GM12878 (cell line): ENCODE data around the gene CRYGN.

Source experiments
- CBFB ChIP-seq: IDR thresholded peaks from 2 replicates; pipeline ENCODE4 v1.6.1; 2016; ENCODE audit warnings: antibody characterized with exemption, low read depth
- CTCF ChIP-seq, 3 experiments: IDR thresholded peaks in 2 of 3; conservative IDR thresholded peaks in 1 of 3; 2 replicates each; pipeline ENCODE4 v1.5.1; 2011; ENCODE audit warnings: low read depth in 3 of 3, low read length in 3 of 3, mild to moderate bottlenecking in 3 of 3, control low read depth in 2 of 3, moderate library complexity in 2 of 3, inconsistent platforms in 1 of 3, mixed read lengths in 1 of 3; ENCODE audit not compliant: control insufficient read depth in 2 of 3, insufficient read depth in 1 of 3; ENCODE audit errors: extremely low read depth in 1 of 3
- EED ChIP-seq: sonication (generic); IDR thresholded peaks from 2 replicates; pipeline ENCODE4 v1.6.1; 2016; ENCODE audit warnings: antibody characterized with exemption, low read depth
- EZH2 ChIP-seq: IDR thresholded peaks from 2 replicates; pipeline ENCODE4 v1.6.1; 2012; ENCODE audit warnings: low read depth, mild to moderate bottlenecking, control low read depth, inconsistent platforms, low read length, borderline replicate concordance; ENCODE audit not compliant: control insufficient read depth
- NR2F1 ChIP-seq: fragments of 450-650 bp; conservative IDR thresholded peaks from 2 replicates; pipeline ENCODE4 v1.6.1; 2017; ENCODE audit warnings: mild to moderate bottlenecking
- POLR2AphosphoS5 ChIP-seq: IDR thresholded peaks from 2 replicates; pipeline ENCODE4 v1.6.1; 2011; ENCODE audit warnings: mild to moderate bottlenecking, low read length, inconsistent platforms
- TAF1 ChIP-seq: IDR thresholded peaks from 2 replicates; pipeline ENCODE4 v1.6.1; 2011; ENCODE audit warnings: mild to moderate bottlenecking, low read depth, low read length, borderline replicate concordance
- TCF7 ChIP-seq: IDR thresholded peaks from 2 replicates; pipeline ENCODE4 v1.6.1; 2014; ENCODE audit warnings: antibody characterized with exemption, borderline replicate concordance
- USF2 ChIP-seq: IDR thresholded peaks from 2 replicates; pipeline ENCODE4 v1.6.1; 2011; ENCODE audit warnings: low read depth, low read length, improper control_type of control experiment, borderline replicate concordance
- ZBTB33 ChIP-seq: fragments of 450-650 bp; IDR thresholded peaks from 2 replicates; pipeline ENCODE4 v1.6.1; 2017; ENCODE audit warnings: mild to moderate bottlenecking

GRCh38 chr7:151410405-151411390 is 29.2 kb downstream of the CRYGN start:
- TF ChIP-seq CTCF (IDR thresholded peaks at IDR 0.05 in 2 of 3, conservative IDR thresholded peaks at IDR 0.05 in 1 of 3; ENCODE audit: control insufficient read depth in 2 of 3, extremely low read depth in 1 of 3, insufficient read depth in 1 of 3, low read depth in 3 of 3, low read length in 3 of 3) (no peak), CBFB (no peak), ZBTB33 (no peak), EED (no peak), USF2 (no peak), TCF7 (no peak), TAF1 (no peak), NR2F1 (no peak), POLR2AphosphoS5 (no peak), EZH2 (no peak)
